GM12878 (cell line): Measurements from ENCODE around the gene G2E3. TPM values are rescaled to one million over a fixed set of nuclear protein-coding genes. Genes with fewer than 3 reads are reported as not detected.

Experiments
- ATF7 ChIP-seq: fragments of 450-650 bp; IDR thresholded peaks from 2 replicates; pipeline ENCODE4 v1.6.1; 2016; ENCODE audit warnings: low read depth, mild to moderate bottlenecking
- BHLHE40 ChIP-seq, 2 experiments: fragments of 450-650 bp in 1 of 2; IDR thresholded peaks; 2 replicates each; pipeline ENCODE4 v1.6.1; 2011 to 2017; ENCODE audit warnings: low read depth in 2 of 2, borderline replicate concordance in 1 of 2, improper control_type of control experiment in 1 of 2, low read length in 1 of 2, mild to moderate bottlenecking in 1 of 2
- CEBPB ChIP-seq, 2 experiments: fragments of 150-350 bp in 1 of 2; IDR thresholded peaks; 2 replicates each; pipeline ENCODE4 v1.6.1; 2012 to 2014; ENCODE audit warnings: low read depth in 2 of 2, low read length in 2 of 2, borderline replicate concordance in 1 of 2, inconsistent platforms in 1 of 2
- EGR1 ChIP-seq, 2 experiments: IDR thresholded peaks; 1 replicate in 1 of 2; 2 replicates in 1 of 2; pipeline ENCODE4 v1.6.1; 2011 to 2012; ENCODE audit warnings: low read depth in 2 of 2, low read length in 2 of 2, borderline replicate concordance in 1 of 2, mild to moderate bottlenecking in 1 of 2, moderate library complexity in 1 of 2
- ELK1 ChIP-seq: IDR thresholded peaks from 2 replicates; pipeline ENCODE4 v1.6.1; 2012; ENCODE audit warnings: low read depth, low read length, improper control_type of control experiment
- ESRRA ChIP-seq: IDR thresholded peaks from 2 replicates; pipeline ENCODE4 v1.6.1; 2012; ENCODE audit warnings: mild to moderate bottlenecking, low read length, improper control_type of control experiment
- IKZF1 ChIP-seq: fragments of 450-650 bp; conservative IDR thresholded peaks from 2 replicates; pipeline ENCODE4 v1.6.1; 2017; ENCODE audit warnings: antibody characterized with exemption, mild to moderate bottlenecking
- JUND ChIP-seq: IDR thresholded peaks from 2 replicates; pipeline ENCODE4 v1.6.1; 2012; ENCODE audit warnings: low read depth, mild to moderate bottlenecking, low read length, improper control_type of control experiment, moderate library complexity
- KLF5 ChIP-seq: fragments of 450-650 bp; IDR thresholded peaks from 2 replicates; pipeline ENCODE4 v1.6.1; 2014; ENCODE audit warnings: mild to moderate bottlenecking; ENCODE audit not compliant: partially characterized antibody
- LARP7 ChIP-seq: fragments of 450-650 bp; IDR thresholded peaks from 2 replicates; pipeline ENCODE4 v1.6.1; 2017; ENCODE audit warnings: mild to moderate bottlenecking
- MEF2A ChIP-seq: IDR thresholded peaks from 2 replicates; pipeline ENCODE4 v1.6.1; 2011; ENCODE audit warnings: low read depth, mild to moderate bottlenecking, low read length, moderate library complexity; ENCODE audit not compliant: insufficient read depth
- MYC ChIP-seq: IDR thresholded peaks from 2 replicates; pipeline ENCODE4 v1.6.1; 2011; ENCODE audit warnings: mild to moderate bottlenecking, low read length, moderate library complexity, inconsistent platforms; ENCODE audit not compliant: insufficient read depth, insufficient replicate concordance, insufficient read length, severe bottlenecking
- NFIC ChIP-seq: IDR thresholded peaks from 2 replicates; pipeline ENCODE4 v1.6.1; 2012; ENCODE audit warnings: low read depth, mild to moderate bottlenecking, inconsistent platforms, low read length, moderate library complexity
- NKRF ChIP-seq: fragments of 450-650 bp; conservative IDR thresholded peaks from 2 replicates; pipeline ENCODE4 v1.6.1; 2017; ENCODE audit warnings: mild to moderate bottlenecking, moderate library complexity
- POLR2A ChIP-seq: IDR thresholded peaks from 2 replicates; pipeline ENCODE4 v1.6.1; 2011; ENCODE audit warnings: low read depth, mild to moderate bottlenecking, low read length
- RAD51 ChIP-seq: fragments of 450-650 bp; IDR thresholded peaks from 2 replicates; pipeline ENCODE4 v1.6.1; 2016; ENCODE audit warnings: moderate library complexity, mild to moderate bottlenecking, inconsistent platforms
- RCOR1 ChIP-seq: conservative IDR thresholded peaks from 2 replicates; pipeline ENCODE4 v1.6.1; 2012; ENCODE audit warnings: low read depth, low read length, improper control_type of control experiment
- SP1 ChIP-seq: IDR thresholded peaks from one replicate; pipeline ENCODE4 v1.6.1; 2011; ENCODE audit warnings: low read depth, low read length
- SUZ12 ChIP-seq: fragments of 200-600 bp; sonication (generic); IDR thresholded peaks from one replicate; pipeline ENCODE4 v1.6.1; 2018; ENCODE audit warnings: antibody characterized with exemption, mild to moderate bottlenecking; ENCODE audit not compliant: unreplicated experiment
- TARDBP ChIP-seq: IDR thresholded peaks from 2 replicates; pipeline ENCODE4 v1.6.1; 2016; ENCODE audit warnings: borderline replicate concordance
- ZNF207 ChIP-seq: fragments of 450-650 bp; IDR thresholded peaks from 2 replicates; pipeline ENCODE4 v1.6.1; 2014; ENCODE audit warnings: antibody characterized with exemption, mild to moderate bottlenecking, borderline replicate concordance
- ZNF384 ChIP-seq: IDR thresholded peaks from 2 replicates; pipeline ENCODE4 v1.6.1; 2012; ENCODE audit warnings: low read depth, mild to moderate bottlenecking, low read length, improper control_type of control experiment, borderline replicate concordance
- ZNF687 ChIP-seq: fragments of 450-650 bp; IDR thresholded peaks from 2 replicates; pipeline ENCODE4 v1.6.1; 2017; ENCODE audit warnings: mild to moderate bottlenecking, moderate library complexity
- polyA plus RNA-seq, 11 experiments: library from polyadenylated mRNA; depleted of rRNA in 4 of 11; unstranded in 6 of 11; stranded (reverse) in 5 of 11; fragments of >200 nt; fragmentation: Nextera tagmentation in 4 of 11; fragmentation: Illumina TruSeq in 1 of 11; extraction: Ambion mirVana in 4 of 11; extraction: Trizol in 1 of 11; gene quantifications; 1 replicate in 1 of 11; 2 replicates in 10 of 11; pipeline versions ENCODE4 v1.2.1 to v1.2.3, GENCODE V29; 2011 to 2016; ENCODE audit warnings: inconsistent platforms in 2 of 11, missing spikeins in 2 of 11, low read depth in 1 of 11
- total RNA-seq, 4 experiments: library from RNA; depleted of rRNA in 3 of 4; stranded (reverse); fragments of >200 nt in 3 of 4; fragmentation: Illumina TruSeq in 1 of 4; extraction: Trizol in 1 of 4; gene quantifications; 2 replicates each; pipeline versions ENCODE4 v1.2.1 to v1.2.3, GENCODE V29; 2013 to 2021

G2E3 gene
- total and polyA plus RNA-seq, 10 of the 15 experiments (the other 5 are each of a cell fraction or from before 2014, with no cell fraction given) = 10.0 to 38.0 (median 21.1) TPM

- TF ChIP-seq ZNF687 = peak; percentile 66
- TF ChIP-seq KLF5 = peak; percentile 33
- TF ChIP-seq RCOR1 = no peak
- TF ChIP-seq ELK1 = peak; percentile 52; the same call in 1 of the 2 replicates
- peak; percentile 68 for TF ChIP-seq SP1
- TF ChIP-seq MEF2A = no peak
- TF ChIP-seq NFIC = no peak
- peak; percentile 88; the same call in 1 of the 2 replicates for TF ChIP-seq LARP7
- TF ChIP-seq IKZF1 = peak; percentile 96
- no peak for TF ChIP-seq ATF7
- TF ChIP-seq NKRF = peak; percentile 92
- no peak for TF ChIP-seq ZNF207
- TF ChIP-seq JUND = no peak
- no peak for TF ChIP-seq CEBPB (IDR thresholded peaks at IDR 0.05; ENCODE audit: borderline replicate concordance in 1 of 2, low read depth in 2 of 2, low read length in 2 of 2)
- no peak for TF ChIP-seq TARDBP
- no peak for TF ChIP-seq RAD51
- TF ChIP-seq MYC = no peak
- peak; percentile 23 to 53; a peak in 1 of 4 replicates for TF ChIP-seq BHLHE40 (IDR thresholded peaks at IDR 0.05; ENCODE audit: borderline replicate concordance in 1 of 2, low read depth in 2 of 2, low read length in 1 of 2)
- no peak for TF ChIP-seq SUZ12
- TF ChIP-seq POLR2A = peak; percentile 94
- no peak for TF ChIP-seq ESRRA
- TF ChIP-seq EGR1 (IDR thresholded peaks at IDR 0.05; ENCODE audit: borderline replicate concordance in 1 of 2, low read depth in 2 of 2, low read length in 2 of 2) = no peak
- no peak for TF ChIP-seq ZNF384
Measured at GRCh38 chr14:30558675-30559555, at the start of gene G2E3 (continued).
